Activated T-cell treated with anti-CD3 and anti-CD28 coated beads for 1 hour (primary cell): Measurements from ENCODE around the gene MIEF1.

ENCODE experiments used
- DNase-seq: peaks from one replicate; pipeline ENCODE4 v3.0.0-alpha.2; 2020; ENCODE audit warnings: low read depth

Gene MIEF1

DNA sequence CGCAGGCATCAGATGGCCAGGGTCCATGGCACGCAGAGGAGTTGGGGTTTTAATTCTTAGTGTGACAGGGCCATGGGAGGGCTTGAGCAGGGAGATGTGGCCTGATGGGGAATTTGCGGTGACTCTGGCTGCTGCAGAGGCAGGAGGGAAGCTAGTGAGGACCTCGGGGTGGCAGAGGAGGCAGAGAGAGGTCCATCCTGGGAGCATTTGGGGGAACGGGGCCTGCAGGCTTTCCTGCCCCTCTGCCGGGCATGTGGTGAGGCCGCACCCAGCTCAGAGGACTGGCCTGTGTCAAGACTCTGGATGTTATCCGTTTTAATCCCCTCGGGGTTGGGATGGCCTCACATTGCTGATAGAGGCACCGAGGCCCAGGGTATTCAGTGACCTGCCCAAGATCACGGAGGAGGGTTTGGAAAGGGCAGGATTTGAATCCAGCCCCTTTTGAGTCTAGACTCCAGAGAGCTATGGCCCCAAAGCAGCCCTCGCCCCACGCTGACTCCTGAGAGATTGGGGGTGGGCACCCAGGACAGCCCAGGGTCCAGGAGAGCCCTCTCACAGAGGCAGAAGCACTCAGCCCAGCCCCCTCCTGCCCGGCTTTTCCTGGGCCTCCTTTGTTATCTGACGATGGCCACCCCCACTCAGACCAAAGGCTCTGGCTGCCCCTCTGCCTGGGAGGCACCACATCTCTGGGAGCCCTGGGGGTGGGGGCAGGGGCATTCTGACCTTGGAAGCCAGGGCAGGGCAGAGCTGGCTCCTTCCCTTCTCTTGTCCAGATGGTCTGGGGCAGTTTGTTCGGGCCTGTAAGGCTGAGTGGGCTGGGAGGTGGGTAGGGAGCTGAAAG lies 31.4 kb upstream of the MIEF1 start:
- DNase-seq: no peak

DNA sequence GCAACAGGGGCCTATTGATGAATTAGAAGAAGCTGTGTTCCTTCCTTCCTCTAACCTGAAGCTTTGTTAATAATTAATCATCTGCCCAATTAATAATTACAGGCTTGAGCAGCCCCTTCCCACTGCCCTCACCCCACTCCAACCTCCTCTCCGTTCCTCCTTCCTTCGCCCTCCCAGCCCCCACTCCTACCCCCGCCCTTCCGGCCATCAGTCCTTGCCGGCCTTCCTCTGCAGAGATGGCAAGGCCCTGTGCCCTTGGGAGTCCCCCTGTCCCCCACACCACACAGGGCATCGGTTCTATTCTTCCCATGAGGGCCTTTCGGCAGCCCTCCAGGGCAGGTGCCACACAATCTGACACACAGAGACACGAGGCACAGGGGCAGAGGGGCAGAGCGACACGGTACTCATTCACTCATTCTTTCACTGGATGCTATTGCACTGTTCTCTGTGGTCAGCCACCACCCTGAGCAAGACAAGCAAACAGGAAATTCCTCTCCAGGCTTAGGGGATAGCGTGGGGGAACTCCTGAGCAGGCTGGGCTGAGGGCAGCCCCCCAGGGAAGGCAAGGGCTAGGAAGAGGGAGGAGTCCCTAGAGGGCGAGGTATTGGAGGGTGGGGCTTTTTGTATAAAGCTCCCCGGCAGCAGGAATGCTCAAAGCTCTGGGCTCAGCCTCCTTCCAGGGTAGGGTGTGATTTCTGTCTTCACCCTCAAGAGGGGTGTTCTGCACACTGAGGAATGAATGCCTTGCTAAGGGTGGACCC lies 30.5 kb upstream of the MIEF1 start:
- no peak for DNase-seq

DNA sequence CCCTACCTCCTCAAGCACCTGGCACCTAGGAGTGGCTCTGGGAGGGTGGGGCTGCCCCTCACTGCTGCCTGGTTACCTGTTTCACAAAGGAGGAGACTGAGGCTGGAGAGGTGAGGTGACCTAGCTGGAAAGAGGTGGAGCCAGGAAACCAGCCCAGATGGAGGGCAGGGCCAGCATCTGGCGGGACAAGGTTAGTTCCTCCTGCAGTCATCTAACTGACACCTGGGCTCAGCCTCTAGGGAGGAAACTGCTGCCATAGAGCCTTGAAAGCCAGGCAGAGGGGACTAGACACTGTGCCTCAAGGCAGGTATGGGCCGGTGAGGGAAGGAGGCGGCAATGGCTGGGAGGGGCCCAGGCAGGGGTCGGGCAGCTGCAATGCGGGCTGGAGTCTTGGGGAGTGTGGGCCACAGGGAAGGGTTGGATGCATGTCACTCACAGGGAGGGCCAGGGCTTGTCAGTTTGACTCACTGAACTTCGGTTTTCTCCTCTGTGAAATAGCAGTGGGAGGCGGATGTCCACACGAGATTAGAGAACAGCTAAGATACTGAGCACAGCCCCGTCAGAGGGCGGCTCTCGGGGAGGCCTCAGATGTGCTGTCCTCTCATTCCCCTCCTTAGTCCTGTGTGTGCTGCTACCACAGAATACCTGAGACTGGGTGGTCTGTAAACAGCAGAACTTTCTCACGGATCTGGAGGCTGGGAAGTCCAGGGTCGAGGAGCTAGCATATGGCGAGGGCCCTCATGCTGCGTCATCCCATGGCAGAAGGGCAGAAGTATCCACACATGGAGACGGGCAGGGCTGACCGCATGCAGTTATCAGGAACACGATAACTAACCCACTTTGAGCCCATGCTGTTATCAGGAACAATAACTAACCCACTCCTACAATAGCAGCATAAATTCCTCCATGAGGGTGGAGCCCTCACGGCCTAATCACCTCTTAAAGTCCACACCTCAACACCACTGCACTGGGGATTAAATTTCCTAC lies 29.2 kb upstream of the MIEF1 start:
- no peak for DNase-seq

DNA sequence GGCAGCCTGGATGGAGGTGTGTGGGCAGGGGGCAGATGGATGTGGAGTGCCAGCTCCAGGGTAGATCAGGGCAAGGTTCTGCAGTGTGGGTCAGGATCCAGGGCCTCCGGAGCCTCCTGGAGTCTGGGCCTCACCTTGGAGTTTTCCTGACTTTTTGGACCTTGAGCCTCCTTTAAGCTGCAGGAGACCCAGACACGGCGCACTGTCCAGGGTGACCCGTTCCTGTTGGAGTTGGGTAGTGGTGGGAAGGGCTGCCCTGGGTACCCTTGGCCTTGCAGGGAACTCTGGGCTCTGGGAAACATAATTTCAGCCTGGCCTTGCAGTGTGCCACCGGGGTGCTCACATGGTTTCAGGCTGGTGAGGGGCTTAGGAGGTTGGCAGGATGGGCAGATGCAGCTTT lies 28.2 kb upstream of the MIEF1 start:
- no peak for DNase-seq

DNA sequence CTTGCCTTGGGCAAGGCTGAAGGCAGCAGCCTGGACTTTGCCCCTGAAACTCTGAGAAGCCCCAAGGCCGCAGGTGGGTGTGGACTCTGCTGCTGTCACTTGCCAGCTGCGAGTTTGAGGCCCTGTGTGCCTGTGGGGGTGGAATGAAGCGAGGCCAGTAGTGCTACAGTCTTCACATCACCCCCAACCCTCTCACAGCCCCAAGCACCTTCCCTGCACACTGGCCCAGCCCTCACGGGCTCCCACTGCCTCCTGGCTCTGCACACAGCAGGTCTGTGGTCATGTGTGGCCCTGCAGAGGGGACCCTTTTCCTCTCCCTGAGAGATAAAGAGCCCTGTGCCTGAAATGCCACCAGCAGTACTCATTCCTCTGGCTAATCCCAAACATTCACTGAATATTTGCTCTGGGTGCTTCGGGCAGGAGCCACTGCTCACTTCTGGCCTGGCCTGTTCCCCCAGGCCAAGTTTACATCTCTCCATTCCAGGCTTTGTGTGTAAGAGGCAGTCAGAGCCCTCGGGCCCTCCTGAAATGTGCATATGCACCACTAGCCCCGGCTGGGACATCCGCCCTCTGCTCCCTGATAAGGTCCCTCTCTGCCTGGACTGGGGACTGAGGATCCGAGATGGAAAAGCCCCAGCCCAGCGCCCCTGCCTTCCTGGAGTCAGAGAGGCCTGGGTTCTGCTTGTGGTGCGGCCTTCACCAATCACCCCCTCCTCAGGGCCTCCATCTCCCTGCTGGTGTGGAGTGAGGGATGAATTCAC lies 27.6 kb upstream of the MIEF1 start:
- no peak for DNase-seq

DNA sequence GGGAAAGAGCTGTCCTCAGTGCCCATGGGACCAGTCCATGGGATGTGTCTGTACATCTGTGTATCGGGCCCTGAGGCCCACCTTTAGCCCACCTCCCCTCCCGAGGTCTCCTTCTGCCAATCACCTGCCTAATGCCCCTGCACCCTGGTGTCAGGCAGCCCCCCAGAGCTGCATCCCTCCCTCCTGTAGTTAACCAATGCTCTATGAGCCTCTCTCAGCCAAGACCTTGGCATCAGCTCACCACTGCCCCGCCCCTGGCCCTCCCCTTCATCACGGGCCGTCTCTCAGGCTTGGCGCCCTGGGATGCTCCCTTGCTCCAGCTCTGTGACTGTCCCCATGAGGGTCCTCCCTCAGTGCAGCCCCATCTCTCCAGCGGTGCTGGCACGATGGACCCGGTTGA lies 26.8 kb upstream of the MIEF1 start:
- DNase-seq: no peak

DNA sequence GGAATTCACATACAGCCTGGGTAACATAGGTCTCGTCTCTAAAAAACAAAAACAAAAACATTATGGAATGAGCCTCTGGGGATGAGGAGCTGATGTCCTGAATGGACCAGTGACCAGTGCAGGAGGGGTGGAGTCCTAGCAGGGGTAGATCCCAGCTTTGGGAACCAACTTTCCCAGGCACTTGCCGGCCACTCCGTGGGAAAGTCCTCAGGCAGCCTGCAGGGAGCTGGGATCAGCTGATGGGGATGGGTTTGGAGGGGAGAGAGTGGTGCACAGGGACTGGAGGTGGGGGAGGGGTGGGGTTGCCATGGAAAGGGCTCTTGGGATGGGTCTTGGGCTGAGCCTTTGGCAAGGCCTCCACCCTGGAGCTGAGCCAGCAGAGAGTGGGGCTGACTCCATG lies 26.2 kb upstream of the MIEF1 start:
- no peak for DNase-seq

DNA sequence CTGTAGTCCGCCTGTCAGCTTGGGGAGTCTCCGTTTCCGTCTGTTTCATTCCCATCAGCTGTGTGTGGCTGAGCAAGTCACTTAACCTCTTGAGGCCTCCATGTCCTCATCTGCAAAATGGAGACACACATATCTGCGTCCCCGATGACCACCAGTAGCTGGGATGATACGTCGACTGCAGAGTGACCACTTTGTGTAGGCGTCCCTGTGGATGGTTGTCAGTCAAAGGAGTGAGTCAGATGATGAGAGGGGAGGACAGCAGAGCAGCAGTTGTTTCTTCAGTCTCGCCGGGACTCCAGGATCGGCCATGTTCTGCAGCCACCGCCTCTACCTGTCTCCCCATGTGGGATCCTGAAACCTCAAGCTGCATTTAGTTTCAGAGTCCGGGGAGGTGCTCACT lies 25.4 kb upstream of the MIEF1 start:
- no peak for DNase-seq

DNA sequence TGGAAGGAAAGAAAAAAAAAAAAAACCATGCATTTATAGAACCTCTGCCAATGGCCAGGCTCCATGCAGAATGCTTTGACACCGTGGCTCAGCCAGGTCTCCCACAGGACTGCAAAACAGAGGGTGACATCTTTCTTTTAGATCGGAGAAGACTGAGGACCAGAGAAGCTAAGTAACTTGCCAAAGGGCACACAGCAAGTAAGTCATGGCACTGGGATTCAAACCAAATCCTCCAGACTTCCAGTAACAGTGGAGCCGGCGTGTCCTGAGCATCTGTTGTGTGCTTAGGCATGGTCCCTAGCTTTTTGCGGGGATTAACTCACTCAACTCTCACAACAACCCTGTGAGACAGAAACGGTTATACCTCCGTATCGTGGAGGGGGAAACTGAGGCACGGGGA lies 24.5 kb upstream of the MIEF1 start:
- no peak for DNase-seq

DNA sequence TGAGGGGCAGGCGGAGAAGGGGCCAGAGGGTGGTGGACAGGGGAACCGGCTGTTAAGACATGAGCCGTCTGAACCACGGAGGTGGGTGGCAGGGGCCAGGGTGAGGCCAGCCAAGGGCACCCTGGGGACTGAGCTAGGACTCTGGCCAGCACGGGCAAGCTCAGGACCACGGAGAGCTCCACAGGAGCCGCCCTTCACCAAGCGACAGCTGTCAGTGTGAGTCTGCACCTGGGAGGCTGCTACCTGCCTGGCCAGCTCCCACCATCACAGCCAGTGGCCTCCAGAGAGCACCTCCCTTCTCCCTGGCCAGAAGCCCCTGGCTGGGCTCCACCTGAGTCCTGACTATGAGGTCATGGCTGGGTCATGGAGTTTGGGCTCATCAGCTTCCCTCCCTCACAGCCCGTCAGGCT lies 23.6 kb upstream of the MIEF1 start:
- DNase-seq: no peak

DNA sequence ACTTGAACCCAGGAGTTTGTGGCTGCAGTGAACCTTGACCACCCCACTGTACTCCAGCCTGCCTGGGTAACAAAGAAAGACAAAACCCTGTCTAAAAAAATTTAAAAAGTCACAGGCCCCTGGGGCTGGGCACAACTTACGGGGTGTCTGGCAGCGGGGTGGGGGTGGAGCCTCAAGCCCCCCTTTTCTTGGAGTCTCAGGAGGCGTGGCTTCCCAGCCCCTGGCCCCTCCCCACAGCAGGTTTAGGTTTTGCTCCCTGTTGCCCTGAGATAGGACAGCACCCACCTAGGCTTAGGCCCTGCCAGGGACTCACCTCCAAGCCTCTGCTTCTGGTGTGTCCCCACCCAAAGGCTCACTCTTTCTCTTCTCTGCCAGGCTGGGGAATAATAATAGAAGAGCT lies 22.8 kb upstream of the MIEF1 start:
- no peak for DNase-seq

DNA sequence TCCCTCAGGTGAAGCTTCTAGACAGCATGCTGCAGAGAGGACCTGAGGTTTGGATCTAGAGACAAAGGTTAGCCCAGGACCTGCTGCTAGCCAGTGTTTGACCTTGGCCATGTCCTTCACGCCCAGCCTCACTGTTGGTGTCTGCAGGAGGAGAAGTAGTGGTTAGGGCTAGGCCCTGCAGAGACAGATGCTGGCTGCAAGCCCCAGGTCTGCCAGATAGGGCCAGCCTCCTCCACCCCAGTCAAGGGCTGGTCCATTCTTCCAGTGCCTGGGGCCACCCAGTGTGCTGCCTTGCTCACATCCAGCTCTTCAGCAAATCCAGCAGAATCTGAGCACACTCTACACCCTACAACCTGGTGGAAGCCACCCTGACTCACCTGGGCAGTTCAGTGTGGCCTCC lies 21.5 kb upstream of the MIEF1 start:
- no peak for DNase-seq

DNA sequence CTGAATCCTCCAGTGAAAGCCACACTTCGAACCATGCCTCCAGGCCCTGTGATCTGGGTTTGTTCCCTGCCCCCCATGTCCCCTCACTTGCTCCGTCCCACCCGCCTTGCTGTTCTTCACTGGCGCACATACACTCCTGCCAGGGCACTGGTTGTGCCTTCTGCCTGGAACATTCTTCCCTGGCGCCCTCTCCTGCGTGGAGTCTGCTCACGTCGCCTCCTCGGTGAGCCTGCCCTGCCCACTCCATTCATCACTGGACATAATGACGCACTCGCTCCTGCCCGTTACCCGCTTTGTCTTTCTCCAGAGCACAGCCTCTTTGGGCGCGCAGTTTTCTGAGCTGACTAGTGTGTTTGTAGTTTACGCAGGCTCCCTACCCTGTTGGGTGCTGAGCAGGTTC lies 21.0 kb upstream of the MIEF1 start:
- DNase-seq: no peak

DNA sequence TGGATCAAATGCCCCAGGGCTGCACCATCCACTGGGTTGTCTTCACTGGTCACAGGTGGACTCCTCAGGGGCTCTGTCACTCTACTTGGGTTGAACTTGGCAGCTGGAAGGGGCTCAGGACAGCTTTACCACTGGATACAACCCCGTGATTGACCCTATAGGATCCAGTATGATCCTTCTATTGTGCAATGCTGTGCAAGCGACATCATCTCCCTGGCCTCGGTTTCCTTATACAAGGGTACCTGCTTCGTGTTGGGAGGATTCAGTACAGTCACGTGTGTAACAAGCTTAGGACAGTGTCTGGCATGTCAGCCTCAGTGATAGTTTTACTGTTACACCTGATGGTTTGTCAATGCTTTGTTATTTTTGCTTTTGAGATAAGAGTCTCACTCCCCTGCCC lies 20.5 kb upstream of the MIEF1 start:
- DNase-seq: no peak

DNA sequence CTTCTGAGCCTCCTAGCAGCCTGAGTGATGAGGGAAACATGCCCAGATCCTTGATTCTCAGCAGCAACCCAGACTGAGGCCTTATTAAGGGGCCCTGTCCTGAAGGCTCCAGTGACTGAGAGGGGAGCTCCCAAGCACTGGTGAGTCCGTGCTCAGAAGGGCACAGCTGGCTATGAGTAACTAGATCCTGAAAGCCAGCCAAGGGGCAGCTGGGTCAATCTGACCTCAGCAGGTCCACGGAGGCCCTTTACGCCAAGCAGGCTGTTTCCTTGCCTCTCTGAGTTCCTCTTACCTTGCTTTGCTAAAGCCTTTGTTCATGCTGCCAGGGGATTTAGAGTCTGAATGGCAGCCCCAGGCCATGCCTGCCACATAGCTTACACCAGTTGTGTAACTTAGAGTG lies 19.3 kb upstream of the MIEF1 start:
- DNase-seq: no peak

DNA sequence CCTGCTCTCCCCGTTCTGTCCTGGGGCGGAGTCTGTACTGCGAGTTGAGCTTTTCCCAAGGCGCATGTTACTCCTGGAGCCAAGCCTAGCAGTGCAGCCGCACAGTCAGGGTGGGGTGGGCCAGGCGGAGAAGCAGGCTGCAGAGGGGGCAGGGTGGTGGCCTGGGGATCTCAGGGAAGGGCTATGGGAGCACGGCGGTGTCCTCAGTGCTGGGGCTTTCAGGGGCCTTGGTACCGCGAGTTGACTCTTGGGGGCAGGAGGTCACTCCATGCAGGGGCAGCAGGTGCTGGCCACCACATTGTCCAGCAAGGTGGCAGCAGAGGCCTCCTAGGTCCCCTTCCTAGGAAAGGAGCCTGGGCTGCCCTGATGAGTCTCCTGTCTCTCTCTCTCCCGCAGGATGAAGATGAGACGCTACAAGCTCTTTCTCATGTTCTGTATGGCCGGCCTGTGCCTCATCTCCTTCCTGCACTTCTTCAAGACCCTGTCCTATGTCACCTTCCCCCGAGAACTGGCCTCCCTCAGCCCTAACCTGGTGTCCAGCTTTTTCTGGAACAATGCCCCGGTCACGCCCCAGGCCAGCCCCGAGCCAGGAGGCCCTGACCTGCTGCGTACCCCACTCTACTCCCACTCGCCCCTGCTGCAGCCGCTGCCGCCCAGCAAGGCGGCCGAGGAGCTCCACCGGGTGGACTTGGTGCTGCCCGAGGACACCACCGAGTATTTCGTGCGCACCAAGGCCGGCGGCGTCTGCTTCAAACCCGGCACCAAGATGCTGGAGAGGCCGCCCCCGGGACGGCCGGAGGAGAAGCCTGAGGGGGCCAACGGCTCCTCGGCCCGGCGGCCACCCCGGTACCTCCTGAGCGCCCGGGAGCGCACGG lies 14.9 kb upstream of the MIEF1 start:
- DNase-seq: no peak

DNA sequence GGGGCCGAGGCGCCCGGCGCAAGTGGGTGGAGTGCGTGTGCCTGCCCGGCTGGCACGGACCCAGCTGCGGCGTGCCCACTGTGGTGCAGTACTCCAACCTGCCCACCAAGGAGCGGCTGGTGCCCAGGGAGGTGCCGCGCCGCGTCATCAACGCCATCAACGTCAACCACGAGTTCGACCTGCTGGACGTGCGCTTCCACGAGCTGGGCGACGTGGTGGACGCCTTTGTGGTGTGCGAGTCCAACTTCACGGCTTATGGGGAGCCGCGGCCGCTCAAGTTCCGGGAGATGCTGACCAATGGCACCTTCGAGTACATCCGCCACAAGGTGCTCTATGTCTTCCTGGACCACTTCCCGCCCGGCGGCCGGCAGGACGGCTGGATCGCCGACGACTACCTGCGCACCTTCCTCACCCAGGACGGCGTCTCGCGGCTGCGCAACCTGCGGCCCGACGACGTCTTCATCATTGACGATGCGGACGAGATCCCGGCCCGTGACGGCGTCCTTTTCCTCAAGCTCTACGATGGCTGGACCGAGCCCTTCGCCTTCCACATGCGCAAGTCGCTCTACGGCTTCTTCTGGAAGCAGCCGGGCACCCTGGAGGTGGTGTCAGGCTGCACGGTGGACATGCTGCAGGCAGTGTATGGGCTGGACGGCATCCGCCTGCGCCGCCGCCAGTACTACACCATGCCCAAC lies 14.1 kb upstream of the MIEF1 start:
- DNase-seq: no peak

DNA sequence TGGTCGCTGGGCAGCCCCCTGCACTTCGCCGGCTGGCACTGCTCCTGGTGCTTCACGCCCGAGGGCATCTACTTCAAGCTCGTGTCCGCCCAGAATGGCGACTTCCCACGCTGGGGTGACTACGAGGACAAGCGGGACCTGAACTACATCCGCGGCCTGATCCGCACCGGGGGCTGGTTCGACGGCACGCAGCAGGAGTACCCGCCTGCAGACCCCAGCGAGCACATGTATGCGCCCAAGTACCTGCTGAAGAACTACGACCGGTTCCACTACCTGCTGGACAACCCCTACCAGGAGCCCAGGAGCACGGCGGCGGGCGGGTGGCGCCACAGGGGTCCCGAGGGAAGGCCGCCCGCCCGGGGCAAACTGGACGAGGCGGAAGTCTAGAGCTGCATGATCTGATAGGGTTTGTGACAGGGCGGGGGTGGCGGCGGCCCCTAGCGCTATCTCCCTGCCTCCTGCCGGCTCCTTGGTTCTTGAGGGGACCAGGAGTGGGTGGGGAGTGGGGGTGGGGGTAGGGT lies 13.5 kb upstream of the MIEF1 start:
- no peak for DNase-seq
